NCI-H2081 treated with DMSO at 0.1 percent for 48 hours (cell line): ENCODE data around the gene ENC1.

Experiments
- DNase-seq: peaks from one replicate; lab custom pipeline; 2025; lab: John Stamatoyannopoulos, UW

The ENC1 gene

DNA sequence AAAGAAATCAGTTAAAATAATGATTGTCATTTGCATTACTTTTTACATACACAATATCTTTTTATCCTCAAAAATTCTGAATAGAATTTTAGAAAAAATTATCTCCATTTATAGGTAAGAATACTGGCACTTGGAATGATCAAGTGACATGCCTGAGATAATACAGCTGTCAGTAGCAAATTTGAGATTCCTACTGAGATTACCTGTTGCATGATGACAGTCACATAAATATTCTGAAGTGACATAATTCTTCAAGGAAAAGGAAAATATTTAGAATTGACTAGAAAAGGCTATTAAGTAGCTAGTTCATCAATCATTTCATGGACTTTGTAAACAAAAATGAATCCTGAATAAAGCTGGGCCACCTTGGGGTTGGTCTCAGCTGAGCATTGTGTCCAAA, 15.2 kb upstream of the ENC1 start:
- no peak for DNase-seq

DNA sequence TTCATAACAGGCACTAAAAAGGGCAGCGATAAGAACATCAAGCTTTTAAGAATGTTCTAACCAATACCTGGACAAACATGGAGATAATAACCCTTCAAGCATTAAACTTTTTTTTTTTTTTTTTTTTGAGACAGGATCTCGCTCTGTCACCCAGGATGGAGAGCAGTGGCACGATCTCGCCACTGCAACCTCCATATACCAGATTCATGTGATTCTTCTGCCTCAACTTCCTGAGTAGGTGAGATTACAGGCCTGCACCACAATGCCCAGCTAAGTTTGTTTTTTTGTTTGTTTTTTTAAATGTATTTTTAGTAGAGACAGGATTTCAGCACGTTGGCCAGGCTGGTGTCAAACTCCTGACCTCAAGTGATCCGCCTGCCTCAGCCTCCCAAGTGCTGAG, 14.7 kb upstream of the ENC1 start:
- DNase-seq = no peak

DNA sequence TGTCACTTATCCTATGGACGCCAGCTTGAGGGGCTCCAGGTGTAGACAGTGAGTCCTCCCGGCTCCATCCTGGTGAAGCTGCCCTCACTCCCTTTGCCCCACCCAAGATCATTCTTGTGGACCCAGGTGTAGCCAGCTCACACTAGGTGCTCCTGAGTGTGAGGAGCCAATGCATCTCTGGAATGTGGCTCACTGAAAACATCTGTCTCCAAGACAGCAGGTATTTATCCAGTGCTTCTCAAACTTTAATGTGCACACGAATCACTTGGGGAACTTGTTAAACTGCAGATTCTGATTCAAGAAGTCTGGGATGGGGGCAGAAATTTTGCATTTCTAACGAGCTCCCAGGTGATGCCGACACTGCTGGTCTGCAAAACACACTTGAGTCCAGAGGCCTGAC, 13.5 kb upstream of the ENC1 start:
- no peak for DNase-seq

DNA sequence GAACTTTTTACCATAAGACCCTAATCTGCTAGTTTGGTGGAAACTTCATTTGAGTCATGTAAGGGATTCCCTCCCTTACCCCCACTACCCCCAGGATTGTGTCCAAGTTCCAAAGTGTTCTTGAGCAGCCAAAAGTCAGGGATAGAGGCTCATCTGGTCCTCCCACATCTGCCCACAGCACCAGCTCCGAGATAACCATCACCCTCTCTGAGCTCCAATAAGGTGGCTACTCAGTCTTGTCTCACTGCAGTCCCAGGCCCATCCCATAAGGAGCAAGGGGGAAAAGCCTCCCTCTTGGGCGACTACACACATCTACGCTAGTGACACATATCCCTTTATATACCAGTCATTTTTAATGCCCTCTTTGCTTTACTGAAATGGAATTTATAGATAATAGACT, 12.0 kb upstream of the ENC1 start:
- DNase-seq = no peak

DNA sequence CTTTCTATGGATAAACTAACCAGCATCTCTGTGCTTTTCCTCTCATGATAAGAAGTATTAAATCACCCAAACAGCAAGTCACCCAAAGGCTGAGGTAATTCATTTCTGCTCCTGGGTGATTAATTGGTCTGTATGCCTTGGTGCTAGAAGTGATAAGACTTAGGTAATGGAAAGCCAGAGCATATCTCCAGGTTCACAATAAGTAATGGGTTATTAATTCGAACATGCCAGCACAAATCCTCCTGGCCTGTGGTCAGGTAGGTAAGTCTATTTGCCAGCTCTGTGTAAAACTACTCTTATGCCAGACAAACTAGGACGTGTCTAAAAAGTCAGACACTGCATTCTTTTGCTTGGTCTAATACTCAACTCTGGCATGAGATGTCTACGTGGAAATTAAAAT, 11.2 kb upstream of the ENC1 start:
- DNase-seq = no peak

DNA sequence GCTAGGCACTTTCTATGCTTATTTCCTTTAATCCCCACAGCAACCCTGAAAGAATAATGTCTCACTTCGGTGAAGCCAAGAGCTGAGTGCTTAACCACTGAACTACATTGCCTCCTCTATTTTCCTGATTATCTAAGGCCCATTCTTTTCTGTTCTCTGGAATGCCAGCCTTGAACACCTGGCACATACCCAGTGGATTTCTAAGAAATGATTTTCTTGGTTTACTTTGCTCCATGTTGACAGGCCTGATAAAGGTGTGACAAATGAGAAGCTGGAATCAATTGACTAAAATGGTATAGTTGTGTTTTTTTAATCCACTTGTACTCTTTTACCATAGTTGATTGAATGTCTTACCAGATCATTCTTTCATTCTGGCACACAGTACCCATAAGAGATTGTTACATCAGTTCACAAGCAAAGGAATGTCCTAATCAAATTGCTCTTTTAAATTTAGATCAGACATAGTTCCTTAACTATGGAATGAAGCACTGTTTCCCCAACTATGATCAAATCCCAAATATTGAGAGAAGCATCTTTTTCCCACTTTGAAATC, 9.0 kb upstream of the ENC1 start:
- no peak for DNase-seq

DNA sequence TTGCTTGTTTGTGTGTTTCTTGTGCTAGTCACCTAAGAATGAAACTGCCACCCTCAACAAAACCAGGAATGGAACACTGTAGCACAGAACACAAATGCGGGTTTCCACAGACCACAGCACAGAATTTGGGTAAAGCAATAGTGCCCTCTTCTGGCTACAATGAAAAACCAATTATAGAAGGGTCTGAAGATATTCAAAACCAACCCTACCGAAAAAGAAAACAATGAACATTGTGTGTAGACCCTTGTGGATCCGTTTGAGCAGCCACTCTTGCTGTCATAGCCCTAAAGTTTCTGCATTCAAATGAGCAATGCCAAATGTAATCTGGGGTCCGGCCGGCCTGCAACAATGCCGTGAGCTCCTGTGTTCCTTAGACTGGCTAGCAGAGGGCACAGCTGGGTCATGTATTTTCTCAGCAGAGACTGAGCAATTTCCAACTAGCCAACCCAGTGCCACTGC, 8.3 kb upstream of the ENC1 start:
- DNase-seq = no peak

DNA sequence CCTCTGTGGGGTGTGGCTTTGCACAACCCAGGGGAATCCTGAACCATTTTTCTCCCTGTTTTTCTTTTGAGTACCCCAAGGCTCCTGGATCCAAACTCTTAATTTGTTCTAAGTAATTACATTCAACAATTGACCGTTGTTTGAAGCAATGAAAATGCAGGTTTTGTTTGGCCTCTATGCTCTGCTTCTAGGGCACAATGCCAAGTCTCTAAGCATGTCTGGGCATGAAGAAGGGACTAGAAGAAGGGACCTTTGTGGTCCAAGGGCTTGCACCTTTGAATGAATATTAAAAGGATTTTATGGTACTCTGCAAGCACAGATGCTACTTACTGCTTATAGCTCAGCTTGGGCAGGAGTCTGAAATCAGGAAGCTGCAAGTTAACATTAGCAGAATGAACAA, 6.6 kb upstream of the ENC1 start:
- no peak for DNase-seq

DNA sequence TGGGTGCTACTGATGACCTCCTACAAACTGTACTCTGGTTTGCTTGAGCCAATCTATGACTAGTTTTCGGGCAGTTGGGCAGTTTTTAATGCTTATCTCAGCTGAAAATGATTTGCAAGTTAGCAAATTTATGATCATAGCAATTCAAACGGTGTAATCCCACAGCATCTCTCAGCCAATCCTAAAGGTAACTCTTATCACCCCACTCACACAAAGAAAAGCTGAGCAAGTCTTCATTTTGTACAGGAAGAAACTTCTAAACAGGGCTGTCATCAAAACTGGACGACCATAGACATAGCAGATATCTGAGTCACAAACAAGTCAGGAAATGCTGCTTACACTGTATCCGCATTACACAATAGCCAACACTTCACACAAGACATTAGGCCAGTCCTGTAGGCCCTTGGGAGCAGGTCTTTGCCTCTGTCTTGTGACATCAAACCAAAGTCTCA, 2.6 kb upstream of the ENC1 start:
- DNase-seq = no peak

DNA sequence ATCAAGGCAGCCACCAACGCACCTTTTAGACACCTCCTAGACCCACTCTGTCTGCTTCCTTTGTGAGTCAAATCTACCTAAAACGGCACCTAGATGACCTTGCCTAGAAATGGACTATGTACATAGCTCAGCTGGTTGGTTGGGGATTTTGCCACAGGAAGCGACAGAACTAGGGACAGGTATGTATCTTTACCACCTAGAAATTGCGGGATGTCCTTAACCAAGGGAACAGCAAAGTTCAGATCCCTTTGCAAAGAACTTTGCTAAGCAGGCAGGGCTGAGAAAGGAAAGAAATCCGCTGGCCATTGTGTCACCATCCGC, 2.0 kb upstream of the ENC1 start:
- no peak for DNase-seq

DNA sequence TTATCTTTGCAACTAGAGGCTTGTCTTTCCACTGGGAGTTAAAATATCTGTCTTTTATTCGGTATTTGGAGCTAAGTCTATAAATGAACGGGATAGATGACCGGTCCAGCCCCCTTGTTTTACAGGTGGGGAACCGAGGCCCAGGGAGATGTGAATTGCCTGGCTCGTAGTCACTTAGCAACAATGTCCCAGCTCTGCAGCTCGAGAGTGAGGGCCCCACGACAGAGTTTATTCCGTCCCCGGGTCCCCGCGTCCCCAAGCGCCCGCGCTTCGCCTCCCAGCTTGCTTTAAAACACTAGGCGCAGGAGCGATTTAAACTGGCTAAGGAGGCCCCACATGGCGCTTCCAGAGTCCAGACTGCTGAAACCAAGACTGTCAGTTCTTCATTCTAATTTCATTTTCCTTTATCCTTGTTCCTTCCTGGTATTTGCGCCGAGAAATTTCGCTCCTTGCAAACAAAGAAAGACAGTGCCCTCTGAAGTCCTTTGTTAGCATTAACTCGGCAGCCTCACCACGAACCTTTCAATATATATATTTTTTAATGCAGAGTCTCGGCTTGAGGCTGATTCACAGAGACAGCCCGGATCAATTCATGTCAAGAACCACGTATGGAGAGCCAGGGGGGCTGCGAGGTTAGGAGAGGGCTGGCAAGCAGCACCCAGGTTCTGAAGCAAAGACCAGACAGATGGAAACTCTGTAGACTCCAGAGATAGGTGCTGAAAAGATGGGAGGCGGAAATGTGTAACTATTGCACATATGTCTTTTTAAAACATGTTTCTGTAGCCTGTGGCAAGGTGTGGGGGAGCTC, 1.4 kb upstream of the ENC1 start:
- no peak for DNase-seq

DNA sequence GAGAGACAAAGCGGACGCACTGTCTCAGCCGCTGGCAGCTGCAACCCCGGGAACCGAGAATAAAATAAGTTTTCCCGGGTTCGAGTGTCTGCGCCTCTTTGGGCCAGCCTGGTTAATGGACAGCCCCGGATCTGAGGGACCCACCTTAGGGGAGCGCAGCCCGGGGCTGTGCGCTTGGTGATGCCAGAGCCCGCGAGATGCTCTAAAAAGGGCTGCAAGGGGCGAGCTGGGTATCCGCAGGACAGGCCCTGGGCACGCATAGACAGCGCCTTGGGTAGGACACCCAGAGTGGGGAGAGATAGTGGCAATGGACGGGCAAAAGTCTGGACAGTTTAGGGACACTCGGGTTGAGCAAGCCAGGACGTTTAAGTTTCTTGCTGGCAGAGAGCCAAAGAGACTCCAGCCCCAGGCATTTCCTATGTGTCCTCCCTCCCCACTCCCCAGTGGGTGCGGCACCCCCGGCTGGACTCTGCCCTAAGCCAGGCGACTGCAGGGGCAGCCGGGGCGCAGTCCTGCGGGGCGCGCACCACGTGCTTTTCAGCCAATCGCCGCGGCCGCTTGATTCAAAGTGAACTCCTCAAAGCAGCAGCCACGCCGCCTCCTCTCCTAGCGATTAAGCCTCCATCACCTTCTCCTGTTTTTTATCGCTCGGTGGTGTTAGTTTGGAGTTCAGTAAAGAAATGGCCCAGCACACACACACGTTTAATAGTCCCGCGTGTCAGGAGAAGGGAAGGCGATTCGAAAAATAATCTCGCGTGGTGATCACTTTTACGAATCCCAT, 616 bp upstream of the ENC1 start:
- DNase-seq = no peak

DNA sequence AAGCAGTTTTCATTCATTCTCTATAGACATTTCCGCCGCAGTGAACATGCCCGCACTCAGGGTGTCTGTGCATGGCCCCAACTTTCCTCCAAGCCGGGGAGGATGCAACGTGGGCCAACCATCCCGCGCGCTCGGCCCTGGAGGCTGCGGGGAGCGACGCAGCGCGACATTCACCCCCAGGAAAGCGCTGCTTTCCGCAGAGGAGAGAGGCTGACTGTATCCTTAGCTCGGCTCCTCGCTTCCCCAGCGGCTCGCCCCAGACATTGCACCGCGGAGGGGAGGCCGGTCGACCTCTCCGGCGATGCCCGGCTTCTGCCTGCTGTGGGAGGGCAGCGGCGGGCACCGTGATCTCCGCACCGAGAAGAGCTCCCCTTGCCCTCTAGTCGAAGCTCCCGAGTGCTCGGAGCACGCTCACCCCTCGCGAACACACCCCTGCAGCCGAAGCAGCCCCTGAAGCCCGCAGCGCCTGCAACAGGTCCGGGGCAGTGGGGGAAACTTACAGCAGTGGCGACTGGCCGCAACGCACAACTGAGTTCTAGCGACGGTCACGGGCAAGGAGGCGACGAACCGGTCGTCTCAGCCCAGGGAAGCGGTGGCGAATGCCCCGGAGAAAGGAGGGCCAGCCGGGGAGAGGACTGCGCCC, 600 bp downstream of the ENC1 start:
- DNase-seq = no peak

DNA sequence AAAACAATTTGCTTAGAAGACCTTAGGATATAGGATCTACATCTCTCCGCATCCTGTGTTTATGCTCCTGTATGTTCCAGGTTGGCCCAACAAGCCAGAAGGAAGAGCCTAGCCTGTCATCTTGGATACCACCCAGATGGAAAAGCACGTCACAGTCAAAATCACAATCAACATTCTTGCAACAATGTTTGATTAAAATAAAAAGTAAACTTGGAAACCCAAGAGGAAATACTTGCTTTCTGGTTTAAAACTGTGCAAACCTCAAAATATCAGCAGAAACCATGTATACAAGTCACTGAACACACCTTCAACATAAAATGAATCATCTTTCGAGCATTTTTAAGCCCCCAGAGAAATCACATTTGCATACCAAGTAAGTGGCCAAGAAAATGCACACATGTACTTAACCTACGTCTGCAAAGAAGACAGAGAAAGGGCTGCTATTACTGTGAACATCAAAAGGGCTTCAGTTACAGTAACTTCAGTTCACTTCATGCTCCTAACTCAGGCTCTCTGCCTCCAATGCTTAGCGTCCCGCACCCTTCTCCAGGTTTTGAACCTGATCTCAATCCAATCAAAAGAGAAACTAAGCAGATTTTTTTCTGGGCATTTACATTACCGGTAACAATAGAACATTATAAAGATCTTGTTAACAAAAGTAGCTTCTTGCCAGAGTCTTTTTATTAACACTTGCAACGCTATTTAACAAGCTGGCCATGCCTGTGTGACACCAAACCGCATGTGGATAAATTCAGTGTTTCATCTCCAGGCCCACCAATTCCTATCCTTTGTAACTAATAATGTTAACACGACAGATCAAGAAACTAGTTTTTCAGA, 1.3 kb downstream of the ENC1 start:
- DNase-seq = no peak

DNA sequence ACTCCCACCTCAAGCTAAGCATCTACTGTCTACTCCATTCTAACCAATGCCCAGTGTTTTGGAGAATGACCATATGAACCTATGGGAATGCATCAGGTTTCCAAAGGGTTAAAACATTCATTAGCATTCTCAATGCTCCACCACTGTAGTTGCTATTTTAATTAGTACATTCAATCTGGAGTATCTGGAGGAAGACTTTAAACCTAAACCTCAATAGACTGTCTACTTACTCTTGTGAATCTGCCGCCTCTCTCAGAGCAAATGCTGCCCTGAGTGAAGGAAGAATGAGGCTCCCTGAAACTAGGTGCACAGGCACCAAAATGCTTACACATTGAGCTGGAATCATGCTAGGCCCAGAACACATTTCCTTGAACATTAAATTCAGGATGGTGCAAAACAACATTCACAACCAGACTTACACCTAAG, 2.0 kb downstream of the ENC1 start:
- DNase-seq = no peak

DNA sequence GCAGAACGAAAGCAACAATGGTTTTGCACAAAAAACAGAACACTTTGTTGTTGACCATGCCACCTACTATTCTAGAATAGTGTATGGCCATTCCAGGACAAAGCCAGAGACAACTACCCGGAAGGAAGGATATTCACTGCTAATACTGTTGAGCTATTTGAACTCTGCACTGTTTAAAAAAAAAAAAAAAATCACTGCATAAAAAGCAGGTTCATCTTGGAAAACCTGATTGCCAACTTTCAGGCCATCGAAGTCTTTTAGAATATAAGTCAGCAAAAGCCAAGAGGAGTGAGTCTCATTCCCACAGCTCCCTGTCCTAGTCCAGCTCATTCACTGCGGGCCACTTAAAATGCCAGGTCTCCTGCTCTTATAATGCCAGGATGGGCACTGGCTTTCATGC, 4.0 kb downstream of the ENC1 start:
- DNase-seq = no peak

DNA sequence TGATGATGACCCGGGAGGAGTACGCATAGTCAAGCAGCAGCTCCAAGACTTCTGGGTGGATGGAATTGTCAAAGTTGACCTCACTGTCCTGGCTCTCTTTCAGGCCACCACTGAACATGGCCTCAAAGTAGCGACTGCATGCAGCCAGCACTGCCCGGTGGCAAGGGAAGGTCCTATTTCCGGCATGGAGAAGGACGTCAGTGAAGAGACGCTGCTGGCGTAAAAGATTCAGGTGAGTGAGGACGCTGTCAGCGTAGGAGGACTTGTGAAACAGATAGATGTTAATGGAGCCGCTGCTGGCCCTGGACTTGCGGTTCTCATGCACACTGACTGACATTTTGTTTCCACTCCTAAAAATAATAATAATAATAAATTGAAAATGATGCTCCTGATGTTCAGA, 4.4 kb downstream of the ENC1 start:
- DNase-seq = no peak

DNA sequence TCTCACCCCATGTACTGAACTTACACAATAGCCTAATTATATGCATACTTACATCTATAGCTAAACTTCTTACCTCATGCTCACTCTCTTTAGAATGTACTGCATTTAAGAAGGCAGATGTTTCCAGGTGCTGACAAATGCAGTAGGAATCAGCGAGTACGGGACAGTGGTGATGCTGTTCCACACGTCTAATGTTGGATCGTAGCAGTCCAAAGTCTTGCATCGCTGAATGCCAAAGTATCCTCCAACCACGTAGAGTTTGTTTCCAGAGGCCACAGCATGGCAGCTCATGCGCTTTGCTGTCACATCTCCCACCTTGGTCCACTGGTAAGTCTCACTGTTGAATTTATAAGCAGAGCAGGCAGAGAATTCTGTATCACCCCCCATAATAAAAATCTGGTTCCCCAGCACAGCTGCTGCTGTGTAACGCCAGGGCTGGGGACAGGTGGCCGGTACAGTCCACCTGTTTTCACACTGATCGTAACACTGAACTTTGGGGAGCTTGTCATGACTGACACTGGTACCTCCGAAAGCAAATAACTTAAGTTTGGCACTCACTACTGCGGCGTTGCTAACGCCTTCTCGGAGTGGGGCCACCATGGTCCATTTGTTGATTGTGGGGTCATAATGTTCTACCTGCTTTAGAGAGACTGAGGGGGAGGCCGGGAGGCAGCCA, 5.8 kb downstream of the ENC1 start:
- DNase-seq = no peak

DNA sequence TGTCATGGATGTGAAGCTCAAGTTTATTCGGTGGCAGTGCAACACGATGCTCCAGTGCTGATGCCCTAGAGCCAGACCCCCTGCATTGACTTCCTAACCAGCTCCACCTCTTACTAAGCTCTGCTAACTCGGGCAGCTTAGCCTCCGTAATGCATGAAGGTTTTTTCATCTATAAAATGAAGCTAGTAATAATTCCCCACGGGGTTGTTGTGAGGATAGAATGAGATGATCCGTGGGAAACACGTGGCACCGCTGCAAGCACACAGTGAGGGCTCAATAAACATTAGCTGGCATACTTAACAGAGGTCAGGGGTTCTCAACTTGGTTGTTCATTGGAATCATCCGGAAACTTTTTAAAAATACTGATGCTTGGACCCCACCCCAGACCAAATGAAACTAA, 6.8 kb downstream of the ENC1 start:
- DNase-seq = no peak

DNA sequence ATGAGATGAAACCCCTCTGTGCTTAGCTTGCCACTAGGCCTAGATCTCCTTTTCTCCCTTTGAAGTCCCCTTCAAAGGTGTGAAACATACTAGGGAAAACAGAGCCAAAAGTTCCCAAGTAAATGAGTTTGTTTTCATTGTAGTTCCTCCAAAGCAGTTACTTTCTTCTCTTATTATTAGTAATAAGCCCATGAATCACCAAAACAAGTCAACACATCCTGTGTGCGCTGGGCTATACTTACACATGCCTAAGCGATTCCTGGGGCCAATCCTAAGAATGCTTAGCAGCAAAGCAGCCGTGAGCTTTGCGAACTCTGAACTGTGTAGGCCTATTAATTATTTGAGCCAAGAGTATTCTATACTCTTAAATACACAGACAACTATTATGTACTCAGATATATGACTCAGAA, 7.6 kb downstream of the ENC1 start:
- no peak for DNase-seq
